HG03520 (cell line): Measurements from ENCODE around the gene PUSL1.

ENCODE experiments used
- ATAC-seq: cut with Tn5 transposase; IDR thresholded peaks from one replicate; pipeline ENCODE4 v1.9.1; 2021; ENCODE audit warnings: mild to moderate bottlenecking, moderate library complexity; ENCODE audit not compliant: unreplicated experiment

The PUSL1 gene

GRCh38 chr1:1278620-1279019, 29.8 kb upstream of the PUSL1 start:
- ATAC-seq: no peak

DNA sequence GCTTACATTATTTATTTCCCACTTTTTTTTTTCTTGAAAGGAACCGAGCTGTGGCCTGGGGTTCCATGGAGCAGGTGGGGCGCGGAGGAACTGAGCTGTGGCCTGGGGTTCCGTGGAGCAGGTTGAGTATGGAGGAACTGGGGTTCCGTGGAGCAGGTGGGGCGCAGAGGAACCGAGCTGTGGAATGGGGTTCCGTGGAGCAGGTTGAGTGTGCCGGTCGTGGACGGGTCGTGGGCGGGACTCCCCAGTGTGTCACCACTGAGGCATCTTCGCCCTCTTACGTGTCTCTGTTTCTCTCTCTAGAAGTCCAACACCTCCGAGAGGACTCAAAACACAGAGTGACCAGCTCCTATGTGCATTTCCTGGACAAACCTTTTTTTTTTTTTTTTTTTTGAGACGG, 29.4 kb upstream of the PUSL1 start:
- no peak for ATAC-seq

- no peak for ATAC-seq
These were observed 27.5 kb upstream of the PUSL1 start for GRCh38 chr1:1280782-1281481.

- ATAC-seq: no peak
These were observed 26.7 kb upstream of the PUSL1 start for GRCh38 chr1:1281533-1282321.

DNA sequence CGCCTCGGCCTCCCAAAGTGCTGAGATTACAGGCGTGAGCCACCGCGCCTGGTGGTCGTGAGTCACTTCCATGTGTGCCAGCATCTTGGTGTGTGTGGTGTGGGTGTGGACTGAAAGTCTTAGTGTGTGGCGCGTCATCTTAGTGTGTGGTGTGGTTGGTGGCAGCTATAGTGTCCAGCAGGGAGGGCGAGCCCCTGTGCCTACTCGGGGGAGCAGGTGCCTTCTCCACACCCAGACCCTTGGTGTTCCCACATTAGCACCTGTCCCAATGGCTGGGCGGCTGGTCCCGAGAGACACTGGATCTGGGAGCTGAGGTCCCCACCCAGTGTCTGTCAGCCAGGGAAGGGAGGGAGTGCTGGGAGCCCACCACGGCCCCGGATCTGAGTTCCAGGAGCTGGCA, 25.4 kb upstream of the PUSL1 start:
- ATAC-seq: no peak

- no peak for ATAC-seq
These were observed 24.6 kb upstream of the PUSL1 start for GRCh38 chr1:1283821-1284220.

GRCh38 chr1:1284221-1285101, 23.9 kb upstream of the PUSL1 start:
- ATAC-seq: no peak

DNA sequence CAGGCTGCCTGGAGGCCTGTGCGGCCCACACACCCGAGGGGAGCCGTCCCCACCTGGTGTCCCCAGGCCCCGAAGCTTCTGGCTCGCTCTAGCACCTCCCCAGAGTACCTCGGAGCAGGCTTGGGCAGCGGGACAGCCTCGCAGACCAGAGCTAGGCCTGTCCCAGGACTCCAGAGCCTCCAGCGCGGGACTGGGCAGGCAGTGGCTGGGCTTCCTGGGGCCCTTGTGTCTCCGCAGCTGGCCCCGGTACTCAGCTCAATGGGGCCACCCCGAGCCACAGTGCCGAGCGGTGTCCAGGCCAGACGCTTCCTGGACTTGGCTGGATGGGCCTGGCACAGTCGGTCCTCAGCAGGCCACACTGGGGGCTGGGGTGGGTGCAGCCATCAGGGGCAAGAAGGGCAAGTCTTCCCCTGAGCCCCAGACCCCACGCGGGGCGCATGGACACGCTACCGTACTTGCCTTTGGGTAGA, 23.3 kb upstream of the PUSL1 start:
- no peak for ATAC-seq

- no peak for ATAC-seq
These were observed 22.6 kb upstream of the PUSL1 start for GRCh38 chr1:1285611-1286311.

GRCh38 chr1:1286313-1287261, 21.8 kb upstream of the PUSL1 start:
- ATAC-seq: no peak

GRCh38 chr1:1287288-1288110, 20.9 kb upstream of the PUSL1 start:
- ATAC-seq: no peak

DNA sequence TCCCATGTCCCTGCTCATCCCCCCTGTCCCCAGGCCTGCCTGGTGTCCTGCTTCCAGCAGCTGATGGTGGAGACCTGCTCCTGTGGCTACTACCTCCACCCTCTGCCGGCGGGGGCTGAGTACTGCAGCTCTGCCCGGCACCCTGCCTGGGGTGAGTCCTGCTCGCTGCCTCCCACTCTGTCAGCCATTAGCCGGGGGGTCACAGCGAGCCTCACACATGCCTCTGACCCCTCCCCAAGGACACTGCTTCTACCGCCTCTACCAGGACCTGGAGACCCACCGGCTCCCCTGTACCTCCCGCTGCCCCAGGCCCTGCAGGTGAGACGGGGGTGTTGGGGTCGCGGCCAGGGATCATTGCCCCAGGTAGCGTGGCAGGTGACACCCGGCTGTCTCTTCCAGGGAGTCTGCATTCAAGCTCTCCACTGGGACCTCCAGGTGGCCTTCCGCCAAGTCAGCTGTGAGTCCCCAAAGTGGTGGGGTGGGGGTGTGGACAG, 18.1 kb upstream of the PUSL1 start:
- no peak for ATAC-seq

- no peak for ATAC-seq
These were observed 17.3 kb upstream of the PUSL1 start for GRCh38 chr1:1291023-1291528.

- ATAC-seq: no peak
These were observed 16.6 kb upstream of the PUSL1 start for GRCh38 chr1:1291548-1292441.

DNA sequence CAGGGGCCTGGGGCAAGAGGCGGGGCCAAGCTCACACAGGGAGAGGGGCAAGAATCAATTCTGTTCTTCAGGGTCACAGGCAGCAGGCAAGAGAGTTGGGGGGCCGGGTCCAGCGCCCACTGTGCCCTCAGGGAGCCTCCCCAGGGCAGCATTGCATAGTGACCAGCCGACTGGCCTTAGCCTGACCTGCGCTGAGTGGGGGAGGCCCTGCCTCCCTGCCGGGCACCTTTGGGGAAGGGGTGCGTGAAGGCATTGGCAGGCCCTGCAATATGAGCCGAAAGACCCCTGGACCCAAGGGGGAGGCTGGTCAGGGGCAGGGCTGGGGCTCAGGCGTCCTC, 16.0 kb upstream of the PUSL1 start:
- ATAC-seq: no peak

- no peak for ATAC-seq
These were observed 15.5 kb upstream of the PUSL1 start for GRCh38 chr1:1292851-1293250.
